DND-41 (cell line): ENCODE measurements around the gene UBXN10.

Source experiments
- ATAC-seq: fragments of 200-7000 bp; cut with Tn5 transposase; 3 replicates; pipeline ENCODE4 v1.9.1; 2021; ENCODE audit warnings: low read depth; ENCODE audit not compliant: insufficient read depth
- DNase-seq: peaks from one replicate; pipeline ENCODE4 v3.0.0-alpha.2; 2020
- H2AFZ ChIP-seq: 2 replicates; pipeline ENCODE4 v1.6.0; 2012; ENCODE audit warnings: low read depth, low read length
- H3K27ac ChIP-seq: 2 replicates; pipeline ENCODE4 v1.5.1; 2012; ENCODE audit warnings: low read length, inconsistent platforms
- H3K27me3 ChIP-seq: fragments of 200-600 bp; sonication (generic); 2 replicates; pipeline ENCODE4 v1.6.0; 2012; ENCODE audit warnings: low read length, mild to moderate bottlenecking, inconsistent platforms; ENCODE audit not compliant: insufficient read depth, poor library complexity
- H3K36me3 ChIP-seq: 2 replicates; pipeline ENCODE4 v1.5.1; 2012; ENCODE audit warnings: low read length, inconsistent platforms; ENCODE audit not compliant: insufficient read depth
- H3K4me1 ChIP-seq: 2 replicates; pipeline ENCODE4 v1.5.1; 2012; ENCODE audit warnings: mild to moderate bottlenecking, low read length; ENCODE audit not compliant: insufficient read depth
- H3K4me2 ChIP-seq: 2 replicates; pipeline ENCODE4 v1.6.0; 2012; ENCODE audit warnings: mild to moderate bottlenecking, moderate library complexity, low read length, inconsistent platforms; ENCODE audit not compliant: insufficient read depth
- H3K4me3 ChIP-seq, 2 experiments: fragments of 200-600 bp in 1 of 2; shearing (Covaris generic) in 1 of 2; 2 replicates each; pipeline ENCODE4 v1.5.1; 2012 to 2016; ENCODE audit warnings: inconsistent platforms in 2 of 2, low read length in 2 of 2, mild to moderate bottlenecking in 2 of 2, low read depth in 1 of 2, moderate library complexity in 1 of 2
- H3K79me2 ChIP-seq: 2 replicates; pipeline ENCODE4 v1.6.0; 2012; ENCODE audit warnings: low read length, inconsistent platforms; ENCODE audit not compliant: insufficient read depth
- H3K9ac ChIP-seq: 2 replicates; pipeline ENCODE4 v1.6.0; 2012; ENCODE audit warnings: low read depth, mild to moderate bottlenecking, inconsistent platforms, low read length, moderate library complexity
- H3K9me3 ChIP-seq: 2 replicates; pipeline ENCODE4 v1.5.1; 2012; ENCODE audit warnings: low read length, moderate library complexity, mild to moderate bottlenecking, inconsistent platforms; ENCODE audit not compliant: insufficient read depth, severe bottlenecking
- H4K20me1 ChIP-seq: 2 replicates; pipeline ENCODE4 v1.6.0; 2012; ENCODE audit warnings: low read length; ENCODE audit not compliant: insufficient read depth
- EZH2 ChIP-seq: IDR thresholded peaks from 3 replicates; pipeline ENCODE4 v1.6.1; 2012; ENCODE audit warnings: borderline replicate concordance, low read depth, mild to moderate bottlenecking, moderate library complexity, low read length, inconsistent platforms; ENCODE audit not compliant: severe bottlenecking
- TF ChIP-seq, protein P1 (sequence below): IDR thresholded peaks from 2 replicates; pipeline ENCODE4 v1.5.1; 2012; ENCODE audit warnings: borderline replicate concordance, low read length, moderate library complexity, mild to moderate bottlenecking; ENCODE audit not compliant: poor library complexity, severe bottlenecking; ENCODE audit errors: extremely low read depth

Gene UBXN10

DNA sequence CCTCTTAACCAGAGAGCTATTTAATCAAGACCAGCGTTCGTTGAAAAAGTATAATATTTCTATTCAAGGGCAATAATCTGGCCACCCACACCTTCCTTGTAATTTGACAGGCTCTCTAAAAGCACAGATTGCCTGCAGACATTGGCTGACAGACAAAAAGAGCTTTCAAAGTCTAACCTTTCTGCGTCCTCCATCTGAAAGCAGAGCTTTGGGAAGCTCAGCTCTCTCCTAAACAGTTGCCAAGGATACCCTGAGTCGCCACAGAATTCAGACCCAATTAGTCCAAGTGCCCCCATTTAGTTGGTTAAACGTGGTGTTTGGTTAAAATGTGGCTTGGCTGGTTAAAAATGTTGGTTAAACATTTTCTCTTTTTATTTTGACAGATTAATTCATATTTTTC lies 34.1 kb downstream of the UBXN10 start:
- Histone ChIP-seq H3K9ac (no peak overlapping the region), H2AFZ (no peak overlapping the region), H3K36me3 (no peaks in the 10 kb centered on the region), H4K20me1 (no peaks in the 10 kb centered on the region), H3K79me2 (no peaks in the 10 kb centered on the region), H3K27me3 (peaks cover 11% of the 10 kb centered on the region), H3K4me3 (no peak overlapping the region), H3K9me3 (no peaks in the 10 kb centered on the region), H3K27ac (no peak overlapping the region), H3K4me1 (no peaks in the 10 kb centered on the region), H3K4me2 (no peak overlapping the region)
- DNase-seq (no peak), ATAC-seq (no peak)
- TF ChIP-seq EZH2 = no peak
- TF ChIP-seq, protein P1, sequence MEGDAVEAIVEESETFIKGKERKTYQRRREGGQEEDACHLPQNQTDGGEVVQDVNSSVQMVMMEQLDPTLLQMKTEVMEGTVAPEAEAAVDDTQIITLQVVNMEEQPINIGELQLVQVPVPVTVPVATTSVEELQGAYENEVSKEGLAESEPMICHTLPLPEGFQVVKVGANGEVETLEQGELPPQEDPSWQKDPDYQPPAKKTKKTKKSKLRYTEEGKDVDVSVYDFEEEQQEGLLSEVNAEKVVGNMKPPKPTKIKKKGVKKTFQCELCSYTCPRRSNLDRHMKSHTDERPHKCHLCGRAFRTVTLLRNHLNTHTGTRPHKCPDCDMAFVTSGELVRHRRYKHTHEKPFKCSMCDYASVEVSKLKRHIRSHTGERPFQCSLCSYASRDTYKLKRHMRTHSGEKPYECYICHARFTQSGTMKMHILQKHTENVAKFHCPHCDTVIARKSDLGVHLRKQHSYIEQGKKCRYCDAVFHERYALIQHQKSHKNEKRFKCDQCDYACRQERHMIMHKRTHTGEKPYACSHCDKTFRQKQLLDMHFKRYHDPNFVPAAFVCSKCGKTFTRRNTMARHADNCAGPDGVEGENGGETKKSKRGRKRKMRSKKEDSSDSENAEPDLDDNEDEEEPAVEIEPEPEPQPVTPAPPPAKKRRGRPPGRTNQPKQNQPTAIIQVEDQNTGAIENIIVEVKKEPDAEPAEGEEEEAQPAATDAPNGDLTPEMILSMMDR = no peak

DNA sequence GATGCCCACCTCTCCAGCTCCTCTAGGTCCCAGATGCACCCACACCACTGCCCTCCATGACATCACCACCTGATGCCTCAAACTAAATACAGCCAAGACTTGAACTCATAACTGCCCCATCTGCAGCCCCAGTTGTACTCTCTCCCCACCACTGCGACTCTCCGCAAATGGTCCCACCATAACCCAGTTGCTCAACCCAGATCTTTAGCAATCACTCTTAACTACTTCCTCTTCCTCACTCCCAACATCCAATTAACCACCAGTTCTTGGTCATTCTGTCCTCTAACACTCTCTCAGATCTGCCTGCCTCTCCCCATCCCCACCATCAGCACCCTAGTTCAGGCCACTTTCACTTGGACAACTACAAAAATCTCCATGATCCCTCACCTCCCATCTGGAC lies 37.2 kb downstream of the UBXN10 start:
- DNase-seq (no peak), ATAC-seq (no peak)
- no peak overlapping the region for H2AFZ ChIP-seq
- no peak for TF ChIP-seq EZH2
- TF ChIP-seq, protein P1 = no peak
- no peak overlapping the region for H3K4me2 ChIP-seq
- no peak overlapping the region for H3K9ac ChIP-seq
- no peaks in the 10 kb centered on the region for H3K9me3 ChIP-seq
- no peak overlapping the region for H3K4me3 ChIP-seq
- no peak overlapping the region for H3K27ac ChIP-seq
- H3K27me3 ChIP-seq = peaks cover 5% of the 10 kb centered on the region
- H3K4me1 ChIP-seq = no peaks in the 10 kb centered on the region
- no peaks in the 10 kb centered on the region for H3K79me2 ChIP-seq
- no peaks in the 10 kb centered on the region for H4K20me1 ChIP-seq
- H3K36me3 ChIP-seq = no peaks in the 10 kb centered on the region

DNA sequence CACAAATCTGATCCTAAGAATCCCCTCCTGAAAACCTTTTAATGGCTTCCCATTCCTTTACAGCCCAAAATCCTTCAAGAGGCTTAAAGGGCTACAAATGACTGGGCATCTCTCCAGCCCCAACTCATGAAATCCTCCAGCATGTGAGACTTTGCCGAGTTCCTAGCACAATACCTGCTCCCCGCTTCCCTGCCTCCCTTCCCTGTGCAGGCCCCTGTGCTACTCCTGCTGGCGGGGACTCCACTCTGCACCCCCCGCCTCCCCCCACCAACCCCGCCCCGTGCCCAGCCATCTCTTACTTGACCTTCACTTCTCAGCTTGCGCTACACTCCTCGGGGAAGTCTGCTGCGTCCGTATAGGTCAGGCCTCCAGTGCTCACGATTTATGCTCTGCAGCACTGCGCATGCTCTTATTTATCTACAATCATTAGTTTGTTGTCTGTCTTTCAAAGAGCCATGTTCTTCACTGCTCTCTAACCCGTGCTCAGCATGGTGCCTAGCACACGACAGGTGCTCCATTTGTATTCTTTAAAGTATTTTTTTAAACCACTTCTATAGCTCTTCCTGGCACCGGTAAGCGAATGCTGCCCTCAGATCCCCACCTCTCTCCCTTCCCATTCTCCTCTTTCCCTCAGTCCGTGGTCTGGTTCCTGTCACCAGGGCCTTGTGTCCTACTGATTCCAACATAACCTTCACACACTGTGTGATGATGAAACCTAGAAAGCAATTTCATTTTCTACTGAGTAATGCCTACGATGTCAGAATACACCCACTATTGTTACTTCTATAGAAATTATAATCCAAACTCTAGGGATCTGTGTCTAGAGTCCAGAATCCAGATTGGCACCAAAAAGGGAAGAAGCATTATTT lies 37.9 kb downstream of the UBXN10 start:
- Histone ChIP-seq H4K20me1 (no peaks in the 10 kb centered on the region), H3K27me3 (peaks cover 5% of the 10 kb centered on the region), H3K4me1 (no peaks in the 10 kb centered on the region), H3K4me3 (no peak overlapping the region), H3K4me2 (no peak overlapping the region), H3K9ac (no peak overlapping the region), H3K9me3 (no peaks in the 10 kb centered on the region), H3K27ac (no peak overlapping the region), H3K79me2 (no peaks in the 10 kb centered on the region), H2AFZ (no peak overlapping the region), H3K36me3 (no peaks in the 10 kb centered on the region)
- DNase-seq (no peak), ATAC-seq (no peak)
- TF ChIP-seq, protein P1 = no peak
- TF ChIP-seq EZH2 = no peak
